CD4-positive, alpha-beta T cell treated with Interleukin-17A for 1 hour (primary cell): ENCODE data around the gene XPNPEP1.

Source experiments
- DNase-seq: peaks from one replicate; pipeline ENCODE4 v3.0.0-alpha.2; 2020

Gene XPNPEP1

GRCh38 chr10:109947111-109947920, 24.0 kb upstream of the XPNPEP1 start:
- DNase-seq: no peak

GRCh38 chr10:109946680-109947079, 23.4 kb upstream of the XPNPEP1 start:
- no peak for DNase-seq

- peak; percentile 22 for DNase-seq
These were observed 22.3 kb upstream of the XPNPEP1 start for GRCh38 chr10:109945473-109946177.

GRCh38 chr10:109944613-109945012, 21.3 kb upstream of the XPNPEP1 start:
- DNase-seq: no peak

DNA sequence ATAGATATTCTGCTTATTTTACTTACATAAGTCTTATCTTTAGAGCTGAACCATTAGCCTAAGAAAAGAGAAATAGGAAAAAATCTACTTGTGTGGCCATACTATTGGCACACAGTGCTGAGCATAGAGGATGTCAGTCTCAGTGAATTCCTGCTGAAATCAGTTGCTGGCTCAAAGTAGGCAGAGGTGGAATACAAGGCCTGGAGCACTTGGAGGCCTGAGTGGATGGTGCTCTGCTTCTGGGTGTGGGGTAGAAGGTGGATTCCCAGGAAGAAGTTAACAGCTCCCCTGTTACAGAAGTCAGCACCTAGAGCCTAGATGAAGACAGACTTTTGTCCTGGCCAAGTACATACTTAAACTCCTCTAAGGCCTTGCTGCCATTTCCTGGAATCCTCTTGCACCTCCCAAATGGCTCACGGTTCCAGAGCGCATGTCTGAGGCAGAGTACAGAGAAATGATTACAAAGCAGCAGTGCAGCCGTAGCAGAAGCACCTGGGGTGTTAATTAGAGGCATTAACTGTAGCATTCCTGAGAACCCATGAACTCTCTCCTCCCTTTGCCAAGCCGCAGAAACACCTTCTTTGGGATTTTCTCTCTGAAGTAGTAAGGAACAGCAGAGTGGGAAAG, 18.0 kb upstream of the XPNPEP1 start:
- DNase-seq: no peak

GRCh38 chr10:109940553-109940952, 17.2 kb upstream of the XPNPEP1 start:
- DNase-seq: no peak

DNA sequence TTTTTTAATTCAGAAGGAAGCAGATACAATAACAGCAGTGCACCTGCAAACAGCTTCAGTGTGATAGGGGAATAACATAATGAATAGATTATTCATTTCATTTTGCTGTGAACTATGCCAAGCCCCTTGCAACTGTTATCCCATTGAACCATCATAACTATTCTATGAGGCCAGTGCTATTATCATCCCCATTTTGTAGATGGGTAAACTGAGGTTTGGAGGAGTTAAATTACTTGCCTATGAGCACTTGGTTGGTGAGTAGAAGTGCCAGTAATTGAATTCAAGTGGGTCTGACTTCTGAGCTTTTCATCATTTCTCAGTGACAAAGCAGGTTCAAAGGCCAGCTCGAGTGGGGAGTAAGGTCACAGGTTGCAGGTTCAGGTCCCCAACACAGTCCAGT, 16.8 kb upstream of the XPNPEP1 start:
- DNase-seq: no peak

DNA sequence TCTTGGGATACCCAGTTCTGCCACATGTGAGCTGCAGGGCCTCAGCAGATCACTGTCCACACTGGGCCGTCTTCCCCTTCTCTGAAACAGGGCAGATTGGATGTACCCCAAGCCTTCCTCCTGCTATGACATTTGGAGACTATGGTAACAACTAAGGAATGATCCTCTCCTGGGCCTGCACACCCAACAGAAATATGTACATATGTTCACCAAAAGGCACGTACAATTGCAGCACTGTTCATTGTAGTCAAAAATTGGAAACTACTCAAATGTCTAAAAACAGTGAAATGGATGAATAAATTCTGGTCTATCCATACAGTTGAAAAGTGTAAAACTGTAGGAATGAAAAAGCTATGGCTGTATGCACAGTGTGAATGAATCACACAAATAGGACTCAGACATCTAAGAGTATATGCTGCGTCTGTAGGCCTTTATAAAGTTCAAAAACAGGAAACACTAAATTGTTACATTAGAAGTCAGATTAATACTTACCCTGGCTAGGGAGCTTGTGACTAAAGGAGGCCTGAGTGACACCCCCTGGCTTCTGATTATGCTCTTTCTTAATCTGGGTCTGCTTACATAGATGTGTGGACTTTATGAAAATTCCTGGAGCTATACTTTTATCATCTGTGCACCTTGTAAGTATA, 16.1 kb upstream of the XPNPEP1 start:
- no peak for DNase-seq

GRCh38 chr10:109937460-109938065, 14.3 kb upstream of the XPNPEP1 start:
- DNase-seq: no peak

DNA sequence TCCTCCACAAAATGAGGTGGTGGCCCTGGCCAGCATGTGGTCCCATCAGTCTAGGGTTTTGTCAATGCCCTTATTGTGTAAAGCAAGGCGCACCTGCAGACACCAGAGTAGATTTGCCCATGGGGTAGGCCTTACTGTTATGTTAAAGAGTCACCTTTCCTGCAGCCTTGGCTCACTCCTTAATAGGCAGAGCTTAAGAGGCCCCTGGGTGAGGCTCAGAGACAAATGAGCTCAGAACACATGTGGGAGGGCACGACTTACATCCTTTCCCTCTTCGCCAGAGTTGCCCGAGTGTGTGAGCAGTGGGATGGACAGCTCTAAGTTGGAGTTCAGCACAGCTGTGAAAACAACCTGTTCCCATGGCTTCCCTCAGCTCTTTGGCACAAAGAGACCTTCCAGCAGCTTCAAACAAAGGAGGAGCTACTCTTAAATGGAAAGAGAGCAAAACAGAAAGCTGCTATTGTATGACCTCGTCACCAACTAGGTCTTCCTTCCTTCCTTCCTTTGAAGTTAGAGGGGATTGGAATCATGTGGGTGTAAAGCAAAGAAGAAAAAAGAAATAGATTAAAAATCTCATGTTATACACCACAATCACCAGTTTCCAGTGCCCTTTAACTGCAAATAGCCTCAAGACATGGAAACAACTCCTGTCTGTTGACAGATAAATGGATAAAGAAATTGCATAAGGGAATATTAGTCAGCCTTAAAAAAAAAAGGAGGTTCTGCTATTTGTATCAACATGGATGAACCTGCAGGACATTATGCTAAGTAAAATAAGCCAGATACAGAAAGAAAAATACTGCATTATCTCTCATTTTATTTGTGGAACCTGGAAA, 11.9 kb upstream of the XPNPEP1 start:
- peak; percentile 33 for DNase-seq

GRCh38 chr10:109933984-109934565, 10.8 kb upstream of the XPNPEP1 start:
- DNase-seq: peak; percentile 59

DNA sequence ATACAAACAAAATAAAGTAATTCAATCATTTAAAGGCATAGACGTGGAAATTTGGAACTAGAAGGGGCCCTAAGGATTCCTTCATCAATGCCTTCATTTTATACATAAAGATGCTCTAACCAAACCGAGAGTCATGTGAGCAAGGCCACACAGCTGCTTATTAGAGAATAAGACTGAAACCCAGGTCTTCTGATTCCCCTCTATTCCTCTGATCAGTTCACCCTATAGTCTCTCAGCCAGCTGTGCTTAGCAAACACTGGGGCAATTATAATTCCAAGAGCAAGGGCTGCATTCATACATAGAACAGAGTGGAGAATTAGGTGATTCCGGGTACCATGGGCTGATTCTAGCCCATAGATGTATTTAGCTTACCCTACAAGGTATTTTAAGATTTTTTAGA, 9.7 kb upstream of the XPNPEP1 start:
- DNase-seq: no peak

DNA sequence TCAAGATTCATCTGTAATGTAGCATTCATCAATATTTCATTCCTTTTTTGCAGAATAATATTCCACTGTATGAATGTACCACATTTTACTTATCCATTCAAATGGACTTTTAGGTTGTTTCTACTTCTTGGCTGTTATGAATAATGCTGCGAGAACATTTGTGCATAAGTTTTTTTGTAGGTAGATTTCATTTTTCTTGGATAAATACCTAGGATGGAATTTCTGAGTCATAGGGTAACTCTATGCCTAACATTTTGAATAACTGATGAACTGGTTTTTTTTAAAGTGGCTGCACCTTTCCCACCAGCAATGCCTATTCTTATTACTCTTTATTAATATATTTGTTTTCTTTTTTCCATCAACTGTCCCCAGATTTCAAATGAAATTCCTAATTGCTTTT, 9.1 kb upstream of the XPNPEP1 start:
- DNase-seq: no peak

DNA sequence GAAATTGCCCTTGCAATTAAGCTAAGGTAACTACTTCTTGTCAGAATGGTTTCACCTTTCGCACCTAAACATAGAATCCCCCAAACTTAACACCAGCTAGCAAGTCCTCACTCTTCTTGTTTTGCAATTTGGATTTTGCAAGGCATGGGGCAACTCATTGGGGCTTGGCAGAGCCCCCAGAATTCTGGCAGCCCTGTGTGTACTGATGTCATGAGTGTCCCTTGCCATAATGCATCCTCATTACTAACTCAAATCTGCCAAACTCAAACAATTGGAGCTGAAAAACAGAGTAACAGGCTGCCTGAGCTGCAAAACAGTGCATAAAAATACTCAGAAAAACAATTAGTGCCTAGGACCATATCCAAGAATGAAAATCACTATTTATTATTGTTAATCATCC, 7.9 kb upstream of the XPNPEP1 start:
- DNase-seq: no peak

DNA sequence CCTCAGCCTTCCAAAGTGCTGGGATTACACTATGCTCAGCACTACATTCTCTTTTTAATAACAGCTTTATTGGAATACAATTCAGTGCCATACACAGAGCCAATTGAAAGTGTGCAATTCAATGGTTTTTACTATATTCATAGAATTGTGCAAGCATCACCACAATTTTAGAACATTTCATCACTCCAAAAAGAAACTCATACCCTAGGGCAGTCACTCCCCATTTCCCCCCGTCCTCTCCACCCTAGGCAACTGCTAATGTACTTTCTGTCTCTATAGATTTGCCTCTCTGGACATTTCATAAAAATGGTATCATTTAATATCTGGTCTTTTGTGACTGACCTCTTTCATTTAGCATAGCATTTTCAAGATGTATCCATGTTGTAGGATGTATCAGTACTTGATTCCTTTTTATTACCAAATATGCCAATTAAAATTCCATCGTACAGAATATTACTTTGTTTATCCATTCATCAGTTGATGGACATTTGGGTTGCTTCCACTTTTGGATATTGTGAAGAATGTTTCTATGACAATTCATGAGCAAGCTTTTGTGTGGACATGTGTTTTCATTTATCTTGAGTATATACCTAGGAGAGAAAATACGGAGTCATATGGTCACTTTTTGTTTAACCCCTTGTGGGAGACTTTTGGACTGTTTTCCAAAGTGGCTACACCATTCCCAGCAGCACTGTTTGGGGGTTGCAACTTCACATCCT, 6.3 kb upstream of the XPNPEP1 start:
- DNase-seq: no peak

- no peak for DNase-seq
These were observed 5.2 kb upstream of the XPNPEP1 start for GRCh38 chr10:109928475-109928891.

- DNase-seq: no peak
These were observed 3.5 kb upstream of the XPNPEP1 start for GRCh38 chr10:109926825-109927224.

GRCh38 chr10:109926061-109926745, 2.9 kb upstream of the XPNPEP1 start:
- no peak for DNase-seq

- DNase-seq: no peak
These were observed 1.8 kb upstream of the XPNPEP1 start for GRCh38 chr10:109924967-109925620.

GRCh38 chr10:109924087-109924486, 776 bp upstream of the XPNPEP1 start:
- no peak for DNase-seq
